HepG2 (cell line): ENCODE measurements around the gene GSK3B. TPM values are rescaled to one million over a fixed set of nuclear protein-coding genes. Genes with fewer than 3 reads are reported as not detected.

Experiments used
- ATAC-seq: fragments of 200-7000 bp; cut with Tn5 transposase; 3 replicates; pipeline ENCODE4 v1.9.1; 2020; ENCODE audit warnings: mild to moderate bottlenecking, moderate library complexity
- BruUV-seq: library from RNA; stranded (reverse); fragments of 400-500 nt; replicated peaks from 2 replicates; lab custom pipeline; 2021; lab: Mats Ljungman, UMichigan
- CTCF ChIA-PET: fragments of 300-600 bp; formaldehyde crosslinking; extraction: SDS; loops from one replicate; lab custom pipeline; 2021; ENCODE audit warnings: low total read pairs, inconsistent platforms, low intra/inter-chr PET ratio; lab: Yijun Ruan, JAX
- POLR2A ChIA-PET: fragments of 350-600 bp; sonication (Branson Sonifier 250); formaldehyde crosslinking; loops from one replicate; lab custom pipeline; 2020; ENCODE audit warnings: antibody characterized with exemption, inconsistent platforms; lab: Yijun Ruan, JAX
- DNase-seq: peaks from one replicate; pipeline ENCODE4 v3.0.0-alpha.2; 2015; ENCODE audit warnings: low spot score
- FAIRE-seq: peaks from 3 replicates; lab custom pipeline; 2011; peaks lifted over from hg19 to GRCh38; lab: Jason Lieb, UNC
- H2AFZ ChIP-seq: one replicate; pipeline ENCODE4 v1.6.1; 2011; ENCODE audit warnings: low read length, inconsistent platforms
- H3K27ac ChIP-seq: fragments of 300-600 bp; 3 replicates; pipeline ENCODE4 v1.8.0; 2011; ENCODE audit warnings: mixed run types, mild to moderate bottlenecking, mixed read lengths, low read length, inconsistent platforms; ENCODE audit not compliant: insufficient read depth; ENCODE audit errors: extremely low read length
- H3K27me3 ChIP-seq, 2 experiments: fragments of 200-600 bp in 1 of 2; 2 replicates in 1 of 2; 3 replicates in 1 of 2; pipeline versions ENCODE4 v1.6.0 to v1.8.0; 2011; ENCODE audit warnings: low read length in 2 of 2, mild to moderate bottlenecking in 2 of 2, moderate library complexity in 2 of 2, inconsistent platforms in 1 of 2; ENCODE audit not compliant: insufficient read depth in 2 of 2, control insufficient read depth in 1 of 2
- H3K36me3 ChIP-seq, 2 experiments: fragments of 200-600 bp in 1 of 2; replicated peaks in 1 of 2; 2 replicates in 1 of 2; 3 replicates in 1 of 2; pipeline versions ENCODE4 v1.5.1 to v1.8.0; 2011; ENCODE audit warnings: low read length in 2 of 2, inconsistent platforms in 1 of 2; ENCODE audit not compliant: insufficient read depth in 2 of 2, control insufficient read depth in 1 of 2
- H3K4me1 ChIP-seq: 2 replicates; pipeline ENCODE4 v1.5.1; 2012; ENCODE audit warnings: low read length, inconsistent platforms; ENCODE audit not compliant: insufficient read depth
- H3K4me2 ChIP-seq: 2 replicates; pipeline ENCODE4 v1.6.0; 2011; ENCODE audit warnings: low read depth, low read length, inconsistent platforms
- H3K4me3 ChIP-seq, 3 experiments: fragments of 200-600 bp in 1 of 3; sonication (generic), shearing (Covaris generic) in 1 of 3; replicated peaks in 1 of 3; 2 replicates each; pipeline ENCODE4 v1.5.1; 2011 to 2016; ENCODE audit warnings: low read length in 3 of 3, inconsistent platforms in 2 of 3, low read depth in 2 of 3, mild to moderate bottlenecking in 2 of 3, control low read depth in 1 of 3, mixed read lengths in 1 of 3; ENCODE audit not compliant: insufficient read depth in 1 of 3
- H3K79me2 ChIP-seq: one replicate; pipeline ENCODE4 v1.6.1; 2011; ENCODE audit warnings: low read length, inconsistent platforms; ENCODE audit not compliant: insufficient read depth
- H3K9ac ChIP-seq: 2 replicates; pipeline ENCODE4 v1.6.0; 2011; ENCODE audit warnings: mild to moderate bottlenecking, low read depth, low read length, inconsistent platforms; ENCODE audit not compliant: insufficient read depth
- H3K9me3 ChIP-seq: 2 replicates; pipeline ENCODE4 v1.5.1; 2012; ENCODE audit warnings: mild to moderate bottlenecking, low read length
- H4K20me1 ChIP-seq: 2 replicates; pipeline ENCODE4 v1.6.0; 2011; ENCODE audit warnings: inconsistent platforms, mild to moderate bottlenecking, low read length, moderate library complexity; ENCODE audit not compliant: insufficient read depth
- CBX5 ChIP-seq: sonication (generic); formaldehyde crosslinking; IDR thresholded peaks from 2 replicates; pipeline ENCODE4 v1.4.0; 2020; ENCODE audit warnings: missing genetic modification reagents, borderline replicate concordance
- JARID2 ChIP-seq: sonication (generic); formaldehyde crosslinking; IDR thresholded peaks from 2 replicates; pipeline ENCODE4 v1.8.1; 2023; ENCODE audit warnings: missing genetic modification reagents, inconsistent platforms; ENCODE audit not compliant: insufficient replicate concordance
- ZNF432 ChIP-seq: sonication (generic); formaldehyde crosslinking; IDR thresholded peaks from 2 replicates; pipeline ENCODE4 v1.5.0; 2020; ENCODE audit warnings: missing genetic modification reagents, mild to moderate bottlenecking, borderline replicate concordance
- ZNF678 ChIP-seq: sonication (generic); formaldehyde crosslinking; IDR thresholded peaks from 2 replicates; pipeline ENCODE4 v1.4.0; 2020; ENCODE audit warnings: mild to moderate bottlenecking, missing genetic modification reagents
- WGBS: methylation state at CpG from one replicate; pipeline ENCODE4 v1.1.6; 2017; ENCODE audit warnings: low lambda C conversion rate; 5-methylcytosine and 5-hydroxymethylcytosine counted together
- in situ Hi-C: cut with HindIII; loops from 2 replicates; pipeline ENCODE4 v1.10.0; 2017; ENCODE audit warnings: low pct_unique_long_range_greater_than_20kb; ENCODE audit not compliant: extremely low pct_ligation_motif_present
- intact Hi-C: fragments of 100-400 bp; cut with micrococcal nuclease; formaldehyde crosslinking; loops from one replicate; pipeline ENCODE4 v1.10.0; 2022; ENCODE audit not compliant: unreplicated experiment
- polyA plus RNA-seq, 8 experiments: library from polyadenylated mRNA; depleted of rRNA in 3 of 8; stranded (reverse) in 7 of 8; unstranded in 1 of 8; fragments of >200 nt; fragmentation: Illumina TruSeq in 4 of 8; extraction: Trizol in 4 of 8; gene quantifications; 2 replicates each; pipeline versions ENCODE4 v1.2.1 to v1.2.3, GENCODE V29; 2011 to 2016; ENCODE audit warnings: low read depth in 4 of 8, missing spikeins in 1 of 8, mixed read lengths in 1 of 8; ENCODE audit not compliant: insufficient read depth in 1 of 8
- total RNA-seq, 5 experiments: library from RNA; depleted of rRNA; stranded (reverse); fragments of >200 nt; fragmentation: Illumina TruSeq; extraction: Trizol; gene quantifications; 2 replicates each; pipeline ENCODE4 v1.2.3, GENCODE V29; 2016; ENCODE audit warnings: low read depth in 1 of 5
- TF ChIP-seq, protein P1 (sequence below), 2 experiments: fragments of 450-650 bp in 1 of 2; sonication (generic) in 1 of 2; formaldehyde crosslinking in 1 of 2; IDR thresholded peaks; 2 replicates each; pipeline versions ENCODE4 v1.6.1 to v1.8.0; 2016 to 2022; ENCODE audit warnings: antibody characterized with exemption in 1 of 2, mild to moderate bottlenecking in 1 of 2, missing genetic modification reagents in 1 of 2
- TF ChIP-seq, protein P2 (sequence below): sonication (generic); formaldehyde crosslinking; conservative IDR thresholded peaks from 2 replicates; pipeline ENCODE4 v1.4.0; 2020; ENCODE audit warnings: missing genetic modification reagents
- TF ChIP-seq, protein P3 (sequence below): sonication (generic); formaldehyde crosslinking; IDR thresholded peaks from 2 replicates; pipeline ENCODE4 v1.4.0; 2020; ENCODE audit warnings: missing genetic modification reagents
- TF ChIP-seq, protein P4 (sequence below): sonication (generic); formaldehyde crosslinking; IDR thresholded peaks from 2 replicates; pipeline ENCODE4 v1.5.1; 2020; ENCODE audit warnings: missing genetic modification reagents, mild to moderate bottlenecking, borderline replicate concordance

Gene GSK3B
- total and polyA plus RNA-seq, 2 of the 13 experiments (the other 11 are each of a cell fraction or from before 2014, with no cell fraction given): 22.3 to 30.1 TPM

DNA sequence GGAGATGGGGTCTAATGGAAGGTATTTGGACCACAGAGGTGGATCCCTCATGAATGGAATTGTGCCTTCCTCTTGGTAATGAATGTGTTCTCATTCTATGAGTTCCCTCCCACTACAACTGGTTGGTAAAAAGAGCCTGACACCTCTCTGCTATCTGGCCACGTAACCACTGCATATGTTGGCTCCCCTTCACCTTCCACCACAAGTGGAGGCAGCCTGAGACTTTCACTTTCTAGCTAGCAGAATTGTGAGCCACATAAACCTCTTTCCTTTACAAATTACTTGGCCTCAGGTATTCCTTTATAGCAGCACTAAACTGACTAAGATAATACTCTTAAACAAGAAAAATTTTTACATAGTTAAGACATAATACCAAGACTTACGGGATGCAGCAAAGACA is 157.0 kb downstream of the GSK3B start:
- 97% methylated on average over 2 of the region's 2 CpGs for WGBS
- H3K9ac ChIP-seq: no peak overlapping the region
- ATAC-seq: no peak
- no peaks in the 10 kb centered on the region for H3K27me3 ChIP-seq
- no peak for FAIRE-seq
- H3K4me1 ChIP-seq: no peaks in the 10 kb centered on the region
- CTCF ChIA-PET: no interaction called here
- H3K27ac ChIP-seq: no peak overlapping the region
- no peaks in the 10 kb centered on the region; the same call in 1 of the 2 replicates for H4K20me1 ChIP-seq
- BruUV-seq: no TSS peak
- intact Hi-C loops: no loop called here
- DNase-seq: no peak
- no peak overlapping the region for H2AFZ ChIP-seq
- H3K4me3 ChIP-seq: no peak overlapping the region
- POLR2A ChIA-PET: no interaction called here
- H3K79me2 ChIP-seq: peaks cover 24% of the 10 kb centered on the region
- no peaks in the 10 kb centered on the region for H3K9me3 ChIP-seq
- H3K36me3 ChIP-seq: no peaks in the 10 kb centered on the region; a peak in 1 of 5 replicates
- H3K4me2 ChIP-seq: no peak overlapping the region
- in situ Hi-C loops: no loop called here
- TF ChIP-seq, protein P1, sequence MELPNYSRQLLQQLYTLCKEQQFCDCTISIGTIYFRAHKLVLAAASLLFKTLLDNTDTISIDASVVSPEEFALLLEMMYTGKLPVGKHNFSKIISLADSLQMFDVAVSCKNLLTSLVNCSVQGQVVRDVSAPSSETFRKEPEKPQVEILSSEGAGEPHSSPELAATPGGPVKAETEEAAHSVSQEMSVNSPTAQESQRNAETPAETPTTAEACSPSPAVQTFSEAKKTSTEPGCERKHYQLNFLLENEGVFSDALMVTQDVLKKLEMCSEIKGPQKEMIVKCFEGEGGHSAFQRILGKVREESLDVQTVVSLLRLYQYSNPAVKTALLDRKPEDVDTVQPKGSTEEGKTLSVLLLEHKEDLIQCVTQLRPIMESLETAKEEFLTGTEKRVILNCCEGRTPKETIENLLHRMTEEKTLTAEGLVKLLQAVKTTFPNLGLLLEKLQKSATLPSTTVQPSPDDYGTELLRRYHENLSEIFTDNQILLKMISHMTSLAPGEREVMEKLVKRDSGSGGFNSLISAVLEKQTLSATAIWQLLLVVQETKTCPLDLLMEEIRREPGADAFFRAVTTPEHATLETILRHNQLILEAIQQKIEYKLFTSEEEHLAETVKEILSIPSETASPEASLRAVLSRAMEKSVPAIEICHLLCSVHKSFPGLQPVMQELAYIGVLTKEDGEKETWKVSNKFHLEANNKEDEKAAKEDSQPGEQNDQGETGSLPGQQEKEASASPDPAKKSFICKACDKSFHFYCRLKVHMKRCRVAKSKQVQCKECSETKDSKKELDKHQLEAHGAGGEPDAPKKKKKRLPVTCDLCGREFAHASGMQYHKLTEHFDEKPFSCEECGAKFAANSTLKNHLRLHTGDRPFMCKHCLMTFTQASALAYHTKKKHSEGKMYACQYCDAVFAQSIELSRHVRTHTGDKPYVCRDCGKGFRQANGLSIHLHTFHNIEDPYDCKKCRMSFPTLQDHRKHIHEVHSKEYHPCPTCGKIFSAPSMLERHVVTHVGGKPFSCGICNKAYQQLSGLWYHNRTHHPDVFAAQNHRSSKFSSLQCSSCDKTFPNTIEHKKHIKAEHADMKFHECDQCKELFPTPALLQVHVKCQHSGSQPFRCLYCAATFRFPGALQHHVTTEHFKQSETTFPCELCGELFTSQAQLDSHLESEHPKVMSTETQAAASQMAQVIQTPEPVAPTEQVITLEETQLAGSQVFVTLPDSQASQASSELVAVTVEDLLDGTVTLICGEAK (IDR thresholded peaks at IDR 0.05): no peak
- TF ChIP-seq, protein P1 (CRISPR knock-in tag; IDR thresholded peaks at IDR 0.05): no peak
- TF ChIP-seq, protein P2, sequence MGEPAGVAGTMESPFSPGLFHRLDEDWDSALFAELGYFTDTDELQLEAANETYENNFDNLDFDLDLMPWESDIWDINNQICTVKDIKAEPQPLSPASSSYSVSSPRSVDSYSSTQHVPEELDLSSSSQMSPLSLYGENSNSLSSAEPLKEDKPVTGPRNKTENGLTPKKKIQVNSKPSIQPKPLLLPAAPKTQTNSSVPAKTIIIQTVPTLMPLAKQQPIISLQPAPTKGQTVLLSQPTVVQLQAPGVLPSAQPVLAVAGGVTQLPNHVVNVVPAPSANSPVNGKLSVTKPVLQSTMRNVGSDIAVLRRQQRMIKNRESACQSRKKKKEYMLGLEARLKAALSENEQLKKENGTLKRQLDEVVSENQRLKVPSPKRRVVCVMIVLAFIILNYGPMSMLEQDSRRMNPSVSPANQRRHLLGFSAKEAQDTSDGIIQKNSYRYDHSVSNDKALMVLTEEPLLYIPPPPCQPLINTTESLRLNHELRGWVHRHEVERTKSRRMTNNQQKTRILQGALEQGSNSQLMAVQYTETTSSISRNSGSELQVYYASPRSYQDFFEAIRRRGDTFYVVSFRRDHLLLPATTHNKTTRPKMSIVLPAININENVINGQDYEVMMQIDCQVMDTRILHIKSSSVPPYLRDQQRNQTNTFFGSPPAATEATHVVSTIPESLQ (CRISPR knock-in tag): no peak
- TF ChIP-seq ZNF678 (CRISPR knock-in tag) (no peak), CBX5 (CRISPR knock-in tag) (no peak), ZNF432 (CRISPR knock-in tag) (no peak), JARID2 (no peak)
- TF ChIP-seq, protein P3, sequence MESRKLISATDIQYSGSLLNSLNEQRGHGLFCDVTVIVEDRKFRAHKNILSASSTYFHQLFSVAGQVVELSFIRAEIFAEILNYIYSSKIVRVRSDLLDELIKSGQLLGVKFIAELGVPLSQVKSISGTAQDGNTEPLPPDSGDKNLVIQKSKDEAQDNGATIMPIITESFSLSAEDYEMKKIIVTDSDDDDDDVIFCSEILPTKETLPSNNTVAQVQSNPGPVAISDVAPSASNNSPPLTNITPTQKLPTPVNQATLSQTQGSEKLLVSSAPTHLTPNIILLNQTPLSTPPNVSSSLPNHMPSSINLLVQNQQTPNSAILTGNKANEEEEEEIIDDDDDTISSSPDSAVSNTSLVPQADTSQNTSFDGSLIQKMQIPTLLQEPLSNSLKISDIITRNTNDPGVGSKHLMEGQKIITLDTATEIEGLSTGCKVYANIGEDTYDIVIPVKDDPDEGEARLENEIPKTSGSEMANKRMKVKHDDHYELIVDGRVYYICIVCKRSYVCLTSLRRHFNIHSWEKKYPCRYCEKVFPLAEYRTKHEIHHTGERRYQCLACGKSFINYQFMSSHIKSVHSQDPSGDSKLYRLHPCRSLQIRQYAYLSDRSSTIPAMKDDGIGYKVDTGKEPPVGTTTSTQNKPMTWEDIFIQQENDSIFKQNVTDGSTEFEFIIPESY (CRISPR knock-in tag): no peak
- TF ChIP-seq, protein P4, sequence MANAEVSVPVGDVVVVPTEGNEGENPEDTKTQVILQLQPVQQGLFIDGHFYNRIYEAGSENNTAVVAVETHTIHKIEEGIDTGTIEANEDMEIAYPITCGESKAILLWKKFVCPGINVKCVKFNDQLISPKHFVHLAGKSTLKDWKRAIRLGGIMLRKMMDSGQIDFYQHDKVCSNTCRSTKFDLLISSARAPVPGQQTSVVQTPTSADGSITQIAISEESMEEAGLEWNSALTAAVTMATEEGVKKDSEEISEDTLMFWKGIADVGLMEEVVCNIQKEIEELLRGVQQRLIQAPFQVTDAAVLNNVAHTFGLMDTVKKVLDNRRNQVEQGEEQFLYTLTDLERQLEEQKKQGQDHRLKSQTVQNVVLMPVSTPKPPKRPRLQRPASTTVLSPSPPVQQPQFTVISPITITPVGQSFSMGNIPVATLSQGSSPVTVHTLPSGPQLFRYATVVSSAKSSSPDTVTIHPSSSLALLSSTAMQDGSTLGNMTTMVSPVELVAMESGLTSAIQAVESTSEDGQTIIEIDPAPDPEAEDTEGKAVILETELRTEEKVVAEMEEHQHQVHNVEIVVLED (CRISPR knock-in tag): no peak
